ENCODE data around the gene TAS1R2.
A peak's percentile ranks its signal among the peaks of the same experiment; 100 is the strongest.
"Not testable (repeated sequence)": the region's sequence is repeated elsewhere in the genome, so short reads cannot be mapped to it uniquely, and the experiment has no call there.

Gene TAS1R2

GRCh38 chr1:18859560-18859959 lies at the start of gene TAS1R2:
Gene TAS1R2, minus strand, starts transcription at chr1:18859660. Its CDS starts 0 bp downstream, at chr1:18859660.
- DNase-seq: no peak

GRCh38 chr1:18907917-18908845 lies 48.7 kb upstream of the TAS1R2 start:
- peak; percentile 92 for DNase-seq

- DNase-seq: peak; percentile 83
These were observed 47.8 kb upstream of the TAS1R2 start for GRCh38 chr1:18907021-18907916.

- DNase-seq: no peak
These were observed 43.9 kb upstream of the TAS1R2 start for GRCh38 chr1:18903291-18903756.

GRCh38 chr1:18902523-18903290 lies 43.2 kb upstream of the TAS1R2 start, which contains the start of gene ALDH4A1:
Gene ALDH4A1, minus strand, starts transcription at chr1:18902555. Its CDS starts 32 bp downstream, at chr1:18902523.
- DNase-seq: peak; percentile 99

GRCh38 chr1:18901952-18902522 lies 42.6 kb upstream of the TAS1R2 start:
- no peak for DNase-seq

- no peak for DNase-seq
These were observed 41.9 kb upstream of the TAS1R2 start for GRCh38 chr1:18901147-18901951.

GRCh38 chr1:18900303-18900841 lies 40.9 kb upstream of the TAS1R2 start:
- DNase-seq: no peak

- no peak for DNase-seq
These were observed 40.0 kb upstream of the TAS1R2 start for GRCh38 chr1:18899363-18900049.

GRCh38 chr1:18898567-18898966 lies 39.1 kb upstream of the TAS1R2 start:
- no peak for DNase-seq

- DNase-seq: no peak
These were observed 35.9 kb upstream of the TAS1R2 start for GRCh38 chr1:18895317-18895716.

GRCh38 chr1:18893120-18893519 lies 33.7 kb upstream of the TAS1R2 start:
- DNase-seq: no peak

GRCh38 chr1:18891858-18892257 lies 32.4 kb upstream of the TAS1R2 start:
- not testable (repeated sequence) for DNase-seq

GRCh38 chr1:18891426-18891780 lies 31.9 kb upstream of the TAS1R2 start:
- no peak for DNase-seq

GRCh38 chr1:18890706-18891425 lies 31.4 kb upstream of the TAS1R2 start:
- no peak for DNase-seq

GRCh38 chr1:18886003-18886335 lies 26.5 kb upstream of the TAS1R2 start:
- DNase-seq: no peak

- no peak for DNase-seq
These were observed 26.0 kb upstream of the TAS1R2 start for GRCh38 chr1:18885311-18886002.

- no peak for DNase-seq
These were observed 25.3 kb upstream of the TAS1R2 start for GRCh38 chr1:18884727-18885126.

GRCh38 chr1:18884419-18884717 lies 24.9 kb upstream of the TAS1R2 start:
- no peak for DNase-seq

Measured in hematopoietic multipotent progenitor cell treated with erythropoietin and hydrocortisone succinate and interleukin-3 and kit ligand, for 8 days (in vitro differentiated cells).